GM19043 (cell line): ENCODE measurements around the gene ITPRIPL1.

ENCODE experiments used
- ATAC-seq: cut with Tn5 transposase; IDR thresholded peaks from one replicate; pipeline ENCODE4 v1.9.1; 2021; ENCODE audit warnings: low read depth; ENCODE audit not compliant: unreplicated experiment

ITPRIPL1 gene

DNA sequence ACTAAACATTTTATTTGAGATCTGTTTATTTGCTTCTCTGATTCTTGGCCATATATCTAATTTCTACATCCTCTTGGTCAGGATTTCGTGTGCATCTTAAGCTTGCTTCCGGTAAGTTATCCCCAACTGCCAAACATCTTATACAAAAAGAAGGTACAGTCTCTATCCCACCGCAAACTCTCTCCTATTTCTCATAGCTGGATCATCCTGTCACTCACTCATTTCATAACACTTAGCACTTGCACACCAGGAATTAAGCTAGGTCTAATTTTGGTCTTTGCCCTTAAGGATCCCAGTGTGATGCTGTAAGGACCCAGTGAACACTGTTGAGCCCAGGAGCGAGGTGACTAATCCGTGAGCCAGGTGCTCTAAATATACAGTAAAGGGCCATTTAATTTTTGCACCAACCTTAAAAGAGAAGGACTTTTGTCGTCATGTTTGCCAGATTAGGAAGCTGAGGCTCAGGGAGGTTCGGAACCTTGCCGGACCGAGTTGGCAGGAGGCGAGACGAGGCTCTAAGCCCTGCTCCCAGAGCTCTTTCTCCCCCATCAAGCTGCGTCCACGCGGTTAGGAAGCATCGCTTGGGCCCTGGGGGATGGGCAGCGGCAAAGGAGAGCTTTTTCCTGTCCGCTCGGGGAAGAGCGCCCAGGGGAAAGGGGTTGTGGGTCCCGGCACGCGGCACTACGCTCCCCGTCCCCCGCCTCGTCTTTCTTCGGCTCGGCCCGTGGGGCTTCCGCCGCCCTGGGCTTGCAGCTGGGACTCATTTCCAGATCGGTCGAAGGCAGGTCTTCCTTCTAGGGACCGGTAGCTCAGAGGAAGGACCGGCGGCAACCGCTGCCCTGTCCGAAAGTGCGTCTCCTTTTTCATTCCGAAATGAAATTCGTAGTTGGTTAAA is 4.1 kb upstream of the ITPRIPL1 start:
- no peak for ATAC-seq

DNA sequence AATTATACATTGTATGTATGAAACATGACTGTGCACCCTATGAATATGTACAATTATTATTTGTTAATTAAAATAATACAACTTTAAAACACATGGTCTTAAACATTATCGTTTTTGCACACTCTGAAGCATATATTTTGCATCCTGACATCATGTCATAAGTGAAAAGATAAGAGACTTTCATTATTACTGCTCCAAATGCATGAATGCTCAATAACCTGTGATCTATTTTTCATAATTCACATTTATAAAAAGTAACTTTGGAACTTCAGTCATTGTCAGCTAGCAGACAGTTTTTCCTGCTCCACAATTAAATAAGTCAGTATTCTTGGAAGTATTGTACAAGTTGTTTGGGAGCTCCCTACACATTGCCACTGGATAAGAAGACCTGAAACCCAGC is 1.3 kb upstream of the ITPRIPL1 start:
- ATAC-seq: no peak

DNA sequence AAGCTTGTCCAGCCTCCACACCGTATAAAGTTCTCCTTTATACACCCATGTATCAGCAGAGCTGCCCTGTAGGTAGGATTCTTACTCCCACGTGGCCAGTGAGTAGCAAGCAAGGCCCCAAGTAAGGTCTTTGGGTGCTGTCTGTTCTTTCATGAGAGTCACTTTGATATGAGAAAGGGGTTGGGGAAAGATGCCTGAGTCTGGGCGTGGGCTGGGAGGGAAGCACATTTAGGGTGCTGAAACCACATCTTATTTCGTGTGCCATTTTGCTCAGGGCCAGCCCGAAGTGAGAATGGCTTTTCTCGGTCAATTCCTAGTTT is 436 bp upstream of the ITPRIPL1 start:
- no peak for ATAC-seq

DNA sequence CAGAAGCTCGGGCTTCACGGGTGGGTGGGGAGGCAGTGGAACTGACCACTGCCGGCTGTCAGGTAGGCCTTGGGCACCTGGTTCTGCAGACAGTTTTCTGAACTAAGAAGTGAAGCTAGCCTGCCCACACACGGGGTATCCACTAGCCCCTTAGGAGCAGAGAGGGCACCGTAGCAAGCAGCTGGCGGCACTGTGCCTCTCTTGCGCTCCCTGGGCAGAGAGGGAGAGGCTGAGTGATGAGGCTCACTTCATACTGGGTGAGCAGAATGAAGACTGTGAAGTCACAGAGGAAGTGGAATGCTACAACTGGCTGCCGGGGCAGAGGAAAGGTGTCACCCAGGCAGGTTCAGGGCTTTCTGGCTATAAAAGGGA is 753 bp downstream of the ITPRIPL1 start:
- no peak for ATAC-seq

DNA sequence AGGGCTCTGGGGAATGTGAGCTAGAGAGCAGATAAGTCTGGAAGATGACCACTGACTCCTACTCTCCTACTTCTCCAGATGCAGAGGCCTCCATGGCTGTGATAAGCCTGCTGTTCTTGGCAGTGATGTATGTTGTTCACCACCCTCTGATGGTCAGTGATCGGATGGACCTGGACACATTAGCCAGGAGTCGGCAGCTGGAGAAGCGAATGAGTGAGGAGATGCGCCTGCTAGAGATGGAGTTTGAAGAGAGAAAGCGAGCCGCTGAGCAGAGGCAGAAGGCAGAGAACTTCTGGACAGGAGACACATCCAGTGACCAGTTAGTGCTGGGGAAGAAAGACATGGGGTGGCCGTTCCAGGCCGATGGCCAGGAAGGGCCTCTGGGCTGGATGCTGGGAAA is 1.4 kb downstream of the ITPRIPL1 start:
- no peak for ATAC-seq

DNA sequence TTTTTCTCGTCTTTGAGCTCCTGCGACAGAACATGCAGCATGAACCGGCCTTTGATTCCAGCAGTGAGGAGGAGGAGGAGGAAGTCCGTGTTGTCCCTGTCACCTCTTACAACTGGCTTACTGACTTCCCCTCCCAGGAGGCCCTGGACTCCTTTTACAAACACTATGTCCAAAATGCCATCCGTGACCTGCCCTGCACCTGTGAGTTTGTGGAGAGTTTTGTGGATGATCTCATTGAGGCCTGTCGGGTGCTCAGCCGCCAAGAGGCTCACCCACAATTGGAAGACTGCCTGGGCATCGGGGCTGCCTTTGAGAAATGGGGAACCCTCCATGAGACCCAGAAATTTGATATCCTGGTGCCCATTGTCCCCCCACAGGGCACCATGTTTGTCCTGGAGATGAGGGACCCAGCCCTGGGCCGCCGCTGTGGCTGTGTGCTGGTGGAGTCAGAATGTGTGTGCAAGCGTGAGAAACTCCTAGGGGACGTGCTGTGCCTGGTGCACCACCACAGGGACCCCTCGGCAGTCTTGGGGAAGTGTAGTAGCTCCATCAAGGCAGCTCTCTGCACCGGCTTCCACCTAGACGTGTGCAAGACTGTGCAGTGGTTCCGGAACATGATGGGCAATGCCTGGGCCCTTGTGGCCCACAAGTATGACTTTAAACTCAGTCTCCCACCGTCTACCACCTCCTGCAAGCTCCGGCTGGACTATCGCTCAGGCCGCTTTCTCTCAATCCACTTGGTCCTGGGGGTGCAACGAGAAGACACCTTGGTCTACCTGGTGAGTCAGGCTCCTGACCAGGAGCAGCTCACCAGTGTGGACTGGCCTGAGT is 2.1 kb downstream of the ITPRIPL1 start:
- no peak for ATAC-seq

DNA sequence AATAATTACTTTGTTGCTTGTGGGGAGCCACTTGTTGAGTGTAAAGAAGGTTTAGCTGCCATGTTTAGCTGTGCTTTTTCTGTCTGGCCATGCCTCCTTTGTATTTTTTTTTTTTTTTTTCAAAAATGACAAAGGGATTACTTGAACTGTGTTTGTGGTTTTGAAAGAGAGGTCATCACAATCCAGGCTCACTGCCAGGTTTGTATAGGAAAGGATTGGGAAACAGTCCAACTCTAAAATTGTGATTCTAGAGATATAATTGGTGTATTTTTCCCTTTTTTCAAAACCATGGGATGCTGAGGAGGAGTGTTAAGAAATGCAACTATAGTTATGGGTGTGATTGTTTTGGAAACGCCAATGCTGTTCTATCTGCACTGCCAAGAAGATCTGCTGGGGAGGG is 4.3 kb downstream of the ITPRIPL1 start:
- ATAC-seq: no peak

DNA sequence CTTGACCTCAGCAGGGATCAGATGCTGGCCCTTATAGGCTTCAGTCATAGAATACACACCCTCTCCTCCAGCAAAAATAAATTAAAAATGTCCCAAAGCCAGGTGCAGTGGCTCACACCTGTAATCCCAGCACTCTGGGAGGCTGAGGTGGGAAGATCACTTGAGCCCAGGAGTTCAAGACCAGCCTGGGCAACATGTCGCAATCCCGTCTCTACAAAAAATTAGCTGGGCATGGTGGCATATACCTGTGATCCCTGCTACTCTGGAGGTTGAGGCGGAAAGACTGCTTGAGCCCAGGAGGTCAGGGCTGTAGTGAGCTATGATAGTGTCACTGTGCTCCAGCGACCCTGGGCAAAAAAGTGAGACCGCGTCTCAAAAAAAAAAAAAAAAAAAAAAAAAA is 4.8 kb downstream of the ITPRIPL1 start:
- no peak for ATAC-seq

DNA sequence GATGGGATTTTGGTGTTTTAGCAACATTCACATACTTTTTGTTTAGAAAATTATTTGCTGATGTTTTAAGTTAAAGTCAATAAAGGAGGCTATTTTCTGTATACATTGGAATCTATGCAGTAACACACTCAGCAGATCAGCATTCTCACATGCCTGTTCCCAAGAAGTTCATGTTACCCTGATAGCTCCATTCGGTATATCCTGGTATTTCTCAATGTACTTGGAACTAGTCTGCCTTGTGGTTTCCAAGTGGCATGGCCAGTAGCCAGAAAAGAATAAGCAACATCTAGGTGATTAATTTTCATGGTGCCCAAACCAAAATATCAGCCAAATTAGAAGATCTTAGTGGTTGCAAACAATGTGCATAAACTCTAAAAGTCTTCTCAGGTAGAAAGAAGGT is 5.3 kb downstream of the ITPRIPL1 start:
- ATAC-seq: no peak

DNA sequence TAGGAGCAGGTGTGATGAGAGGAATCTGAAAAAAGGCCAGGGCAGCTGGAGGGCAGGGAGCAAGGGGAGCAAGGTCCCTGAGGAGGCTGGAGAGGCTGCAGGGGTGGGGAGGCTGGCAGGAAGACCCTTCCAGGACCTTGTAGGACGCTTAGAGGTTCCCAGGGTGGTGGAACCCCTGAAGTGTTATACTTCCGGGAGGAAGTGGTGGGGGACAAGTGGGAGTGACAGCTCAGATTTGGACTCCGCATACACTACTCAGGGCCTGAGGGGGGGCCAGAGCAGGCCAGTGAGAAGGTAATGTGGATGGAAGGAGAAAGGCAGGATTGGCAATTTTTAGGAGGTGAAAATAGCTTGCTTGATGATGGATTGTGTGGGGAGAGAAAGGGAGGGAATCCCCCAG is 8.6 kb downstream of the ITPRIPL1 start:
- no peak for ATAC-seq

DNA sequence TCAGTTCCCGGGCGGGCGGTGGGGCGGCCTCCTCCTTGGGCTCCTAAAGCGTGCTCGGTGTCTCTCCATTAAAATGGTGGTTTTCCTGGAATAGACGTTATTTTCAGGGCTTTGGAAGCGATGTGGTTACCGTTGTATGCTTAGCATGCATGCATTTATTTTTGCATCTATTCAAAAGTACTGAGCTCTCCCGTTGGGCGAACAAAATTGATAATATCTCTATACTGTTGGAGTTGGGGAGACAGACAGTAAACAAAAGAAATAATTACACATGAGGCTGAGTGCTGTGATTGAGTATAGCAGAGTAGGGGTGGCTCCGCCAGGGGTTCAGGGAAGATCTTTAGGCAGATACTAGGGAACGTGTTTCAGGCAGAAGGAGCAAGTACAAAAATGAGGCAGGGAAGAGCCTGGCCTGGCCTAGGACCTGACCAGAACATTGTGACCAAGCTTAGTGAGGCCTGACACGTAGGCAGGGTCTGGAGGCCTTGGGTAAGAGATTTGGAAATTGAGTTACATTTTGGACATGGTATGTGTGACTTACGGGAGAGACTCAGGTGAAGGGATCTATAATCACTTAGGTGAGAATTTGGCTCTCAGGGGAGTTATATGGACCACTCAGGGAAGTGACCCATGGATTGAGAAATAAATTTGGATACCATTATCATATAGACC is 11.1 kb downstream of the ITPRIPL1 start:
- no peak for ATAC-seq

DNA sequence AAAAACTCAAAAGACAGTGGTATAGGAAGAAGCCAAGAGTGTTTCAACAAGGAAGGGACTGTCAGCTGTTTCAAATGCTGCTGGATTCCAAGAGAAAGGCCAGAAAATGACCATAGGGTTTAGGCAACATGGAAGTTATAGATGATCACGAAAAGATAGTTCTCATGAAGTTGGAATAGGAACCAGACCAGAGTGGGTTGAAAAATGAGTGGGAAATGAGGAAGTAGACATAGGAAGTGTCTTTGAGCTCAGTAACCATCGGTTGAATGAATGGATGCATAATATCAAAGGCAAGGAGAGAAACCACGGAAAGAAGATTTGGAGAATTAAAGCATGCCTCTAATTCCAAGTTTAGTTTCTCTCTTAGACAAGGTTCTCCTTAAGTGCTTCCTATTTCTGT is 11.8 kb downstream of the ITPRIPL1 start:
- no peak for ATAC-seq

DNA sequence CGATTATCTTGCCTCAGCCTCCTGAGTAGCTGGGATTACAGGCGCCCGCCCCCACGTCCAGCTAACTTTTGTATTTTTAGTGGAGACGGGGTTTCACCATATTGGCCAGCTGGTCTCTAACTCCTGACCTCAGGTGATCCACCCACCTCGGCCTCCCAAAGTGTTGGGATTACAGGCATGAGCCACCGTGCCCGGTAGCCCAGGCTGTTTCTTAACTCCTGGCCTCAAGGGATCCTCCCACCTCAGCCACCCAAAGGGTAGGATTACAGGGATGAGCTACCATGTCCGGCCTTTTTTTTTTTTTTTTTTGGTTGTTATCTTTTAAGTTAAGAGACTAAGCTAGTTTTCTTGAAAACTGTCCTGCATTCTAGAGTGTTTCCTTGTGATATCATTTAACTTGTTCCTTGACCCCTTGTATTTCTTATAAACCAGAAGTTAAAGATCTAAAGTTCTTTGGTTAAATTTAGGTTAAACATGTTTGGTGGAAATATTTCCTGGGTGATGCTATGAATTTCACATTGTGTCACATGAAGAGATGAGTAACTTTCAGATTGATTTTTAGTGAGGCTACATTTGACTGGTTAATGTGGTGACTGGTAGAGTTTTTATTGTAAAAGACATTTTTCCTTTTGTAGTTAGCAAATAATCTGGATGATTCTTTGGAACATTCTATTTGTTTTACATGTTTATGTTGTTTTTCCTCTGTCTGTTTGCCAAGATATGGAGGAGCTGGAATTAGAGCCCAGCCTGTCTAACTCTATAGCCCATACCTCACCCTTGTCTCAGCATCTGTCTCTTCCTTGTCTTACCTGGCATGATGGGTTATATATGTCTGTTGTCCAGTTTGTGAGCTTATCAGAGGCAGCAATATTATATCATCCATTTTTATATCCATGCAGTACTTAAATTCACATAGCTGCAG is 15.6 kb downstream of the ITPRIPL1 start:
- no peak for ATAC-seq

DNA sequence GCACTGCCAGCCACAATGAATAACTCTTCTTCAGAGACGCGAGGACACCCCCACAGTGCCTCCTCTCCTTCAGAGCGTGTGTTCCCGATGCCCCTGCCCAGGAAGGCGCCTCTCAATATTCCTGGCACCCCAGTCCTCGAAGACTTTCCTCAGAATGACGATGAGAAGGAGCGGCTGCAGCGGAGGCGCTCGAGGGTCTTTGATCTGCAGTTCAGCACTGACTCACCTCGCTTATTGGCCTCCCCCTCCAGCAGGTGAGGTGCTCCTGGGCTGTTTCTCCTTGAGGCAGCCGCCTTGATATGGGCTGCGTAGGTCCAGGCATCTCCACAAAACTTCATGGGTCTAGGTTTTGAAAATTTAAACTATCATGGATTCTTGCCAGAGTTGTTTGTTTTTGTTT is 16.5 kb downstream of the ITPRIPL1 start:
- ATAC-seq: no peak

DNA sequence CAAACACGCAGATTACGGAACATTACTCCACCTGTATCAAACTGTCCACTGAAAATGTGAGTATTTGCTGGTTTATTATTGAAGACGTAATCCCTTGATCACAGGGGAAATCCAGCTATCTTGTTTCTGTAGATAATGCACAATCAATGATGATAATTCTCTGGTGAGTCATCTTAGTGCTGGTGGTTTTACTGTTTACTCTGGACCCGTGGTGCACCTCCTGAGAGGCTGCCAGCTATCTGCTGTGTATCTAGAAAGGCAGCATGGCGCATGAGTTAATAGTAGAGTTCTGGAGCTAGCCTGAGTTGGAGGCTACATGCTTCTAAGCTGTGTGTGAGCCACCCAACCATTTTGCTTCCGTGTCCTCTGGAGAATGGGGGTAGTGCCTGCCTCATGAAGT is 17.0 kb downstream of the ITPRIPL1 start:
- no peak for ATAC-seq

DNA sequence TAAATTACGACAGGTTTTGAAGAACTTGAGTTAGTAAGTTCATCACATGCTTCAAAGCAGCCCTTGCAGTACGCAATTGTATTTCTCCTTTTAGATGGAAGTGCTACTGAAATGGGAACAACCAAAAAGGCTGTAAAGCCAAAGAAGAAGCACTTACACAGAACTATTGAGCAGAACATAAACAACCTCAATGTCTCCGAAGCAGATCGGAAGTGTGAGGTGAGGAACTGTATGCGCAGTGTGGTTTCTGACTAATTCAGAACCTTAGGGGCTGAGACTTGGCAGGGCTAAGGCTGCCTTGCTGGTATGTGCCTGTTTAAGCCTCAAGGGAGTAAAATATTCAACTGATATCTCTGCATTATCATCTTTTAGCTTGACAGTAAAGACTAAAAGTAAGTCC is 18.9 kb downstream of the ITPRIPL1 start:
- peak; percentile 76 for ATAC-seq

DNA sequence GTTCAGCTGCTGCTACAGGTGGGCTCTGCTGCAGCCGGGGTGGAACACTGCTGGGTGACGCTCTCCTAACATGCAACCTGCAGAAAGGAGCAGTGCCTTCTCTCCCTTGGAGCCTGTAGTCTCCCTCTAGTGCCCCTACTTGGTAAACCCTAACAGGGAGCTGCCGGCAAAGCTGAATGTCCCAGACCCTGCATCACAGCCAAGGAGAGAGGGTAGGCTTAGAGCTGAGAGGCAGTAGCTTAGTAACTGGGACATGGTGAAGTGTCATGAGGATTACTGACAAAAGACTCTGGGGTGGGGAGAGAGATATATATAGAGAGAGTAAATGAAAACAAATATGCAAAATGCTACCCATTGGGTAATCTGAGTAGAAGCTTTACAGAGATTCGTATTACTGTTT is 20.3 kb downstream of the ITPRIPL1 start:
- ATAC-seq: no peak

DNA sequence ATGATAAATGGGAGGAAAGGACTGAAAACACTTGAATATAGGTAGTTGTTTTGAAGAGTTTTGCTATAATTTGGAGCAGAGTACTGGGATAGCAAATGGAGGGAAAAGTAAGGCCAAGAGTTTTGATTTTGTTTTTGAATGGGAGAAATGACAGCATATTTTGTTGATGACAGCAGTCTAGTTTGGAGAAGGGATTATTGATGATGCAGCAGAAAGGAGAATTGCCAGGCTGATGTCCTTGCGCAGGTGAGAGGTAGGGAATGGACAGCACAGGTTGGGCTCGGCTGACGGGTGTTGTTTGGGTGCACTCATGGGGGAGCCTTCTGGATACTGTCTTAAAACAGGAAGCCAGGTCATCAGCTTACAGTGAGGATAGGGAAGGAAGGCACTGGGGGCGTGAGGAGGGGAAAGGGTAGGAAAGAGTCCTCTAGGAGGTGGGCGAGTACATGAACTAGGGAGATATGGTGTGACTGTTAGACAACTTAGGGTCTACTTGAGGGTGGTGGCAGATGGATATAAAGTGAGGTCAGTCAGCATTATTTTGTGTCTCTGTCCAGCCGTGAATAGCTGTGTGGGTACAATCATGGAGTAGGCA is 20.8 kb downstream of the ITPRIPL1 start:
- ATAC-seq: no peak

DNA sequence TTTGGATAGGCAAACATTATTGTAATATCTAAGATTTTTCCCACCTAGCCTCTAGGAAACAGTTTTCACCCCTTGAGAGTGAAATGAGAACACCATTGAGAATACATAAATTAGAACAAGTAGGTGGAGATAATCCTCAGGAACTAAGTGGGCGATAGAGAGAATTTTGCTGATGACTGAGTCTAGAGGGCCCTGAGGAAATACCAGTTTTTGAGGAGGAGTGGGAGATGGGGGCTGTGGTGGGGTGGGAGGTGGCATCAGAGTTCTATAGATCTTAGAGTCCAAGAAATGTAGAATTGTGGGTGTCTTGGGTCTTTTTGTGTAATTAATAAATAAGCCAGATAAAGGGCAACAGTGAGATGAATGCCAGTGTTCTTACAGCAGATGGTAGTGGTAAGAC is 22.3 kb downstream of the ITPRIPL1 start:
- no peak for ATAC-seq

DNA sequence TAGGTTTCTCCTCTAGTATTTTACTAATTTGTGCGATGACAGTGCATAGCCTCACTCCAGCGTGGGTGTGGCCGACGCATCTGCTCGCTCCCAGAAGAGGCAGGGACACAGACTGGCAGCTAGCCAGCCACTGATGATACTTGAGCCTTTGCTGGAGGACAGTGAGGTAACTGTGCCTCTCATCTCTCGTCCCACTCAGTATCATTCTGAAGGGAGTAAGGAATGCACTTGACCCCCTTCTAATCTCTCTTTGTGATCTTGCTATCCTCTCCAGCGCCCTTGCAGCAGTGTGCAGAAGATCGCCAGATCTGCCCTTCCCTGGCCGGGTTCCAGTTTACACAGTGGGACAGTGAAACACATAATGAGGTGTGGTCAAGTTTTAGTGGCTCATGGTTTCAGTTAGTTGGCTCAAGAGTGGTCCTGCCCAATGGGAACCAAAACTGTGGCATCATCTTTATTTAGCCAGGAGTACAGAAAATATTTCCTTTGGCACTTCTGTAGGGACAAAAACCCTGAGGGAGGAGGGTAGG is 28.0 kb downstream of the ITPRIPL1 start:
- no peak for ATAC-seq
